Thymus (tissue), 11 donors: Measurements from ENCODE around the gene SERINC5. TPM values are rescaled to one million over a fixed set of nuclear protein-coding genes. Genes with fewer than 3 reads are reported as not detected.

ENCODE experiments used
- DNase-seq, 9 donors: peaks; one replicate each; pipeline ENCODE4 v3.0.0-alpha.2; 2013; ENCODE audit warnings: low spot score in 9 of 9, low read depth in 6 of 9, missing footprints in 1 of 9
- H3K27ac ChIP-seq, 2 donors: one replicate each; pipeline ENCODE4 v1.5.1; 2013; ENCODE audit warnings: control low read depth in 1 of 2, low read depth in 1 of 2, low read length in 1 of 2, mild to moderate bottlenecking in 1 of 2, moderate library complexity in 1 of 2
- H3K27me3 ChIP-seq, 2 donors: one replicate each; pipeline ENCODE4 v1.5.1; 2013; ENCODE audit warnings: low read length in 1 of 2; ENCODE audit not compliant: control insufficient read depth in 2 of 2, insufficient read depth in 1 of 2
- H3K36me3 ChIP-seq, 2 donors: one replicate each; pipeline ENCODE4 v1.5.1; 2013; ENCODE audit warnings: low read length in 1 of 2, mild to moderate bottlenecking in 1 of 2, moderate library complexity in 1 of 2; ENCODE audit not compliant: control insufficient read depth in 2 of 2, insufficient read depth in 2 of 2
- H3K4me1 ChIP-seq, 2 donors: one replicate each; pipeline ENCODE4 v1.5.1; 2013; ENCODE audit warnings: low read length in 2 of 2; ENCODE audit not compliant: control insufficient read depth in 2 of 2, insufficient read depth in 2 of 2
- H3K4me3 ChIP-seq, 2 donors: one replicate each; pipeline ENCODE4 v1.5.1; 2013; ENCODE audit warnings: low read length in 2 of 2, control low read depth in 1 of 2, mild to moderate bottlenecking in 1 of 2
- H3K9me3 ChIP-seq, 2 donors: one replicate each; pipeline ENCODE4 v1.5.1; 2013; ENCODE audit warnings: low read length in 1 of 2, mild to moderate bottlenecking in 1 of 2; ENCODE audit not compliant: control insufficient read depth in 2 of 2, insufficient read depth in 1 of 2
- WGBS: extraction: QIAGEN DNeasy Blood & Tissue Kit; methylation state at CpG from one replicate; pipeline ENCODE4 v1.1.7; 2013; 5-methylcytosine and 5-hydroxymethylcytosine counted together
- polyA plus RNA-seq: library from polyadenylated mRNA; stranded (reverse); fragments of 200-250 nt; gene quantifications from one replicate; pipeline ENCODE4 v1.2.3, GENCODE V29; 2013
- total RNA-seq: library from RNA; stranded (reverse); fragments of 120-200 nt; gene quantifications from one replicate; pipeline ENCODE4 v1.2.4, GENCODE V29; 2013
- donor health status: healthy.

The SERINC5 gene
- total and polyA plus RNA-seq, 2 donors, result 7.1 to 14.7 TPM

DNA sequence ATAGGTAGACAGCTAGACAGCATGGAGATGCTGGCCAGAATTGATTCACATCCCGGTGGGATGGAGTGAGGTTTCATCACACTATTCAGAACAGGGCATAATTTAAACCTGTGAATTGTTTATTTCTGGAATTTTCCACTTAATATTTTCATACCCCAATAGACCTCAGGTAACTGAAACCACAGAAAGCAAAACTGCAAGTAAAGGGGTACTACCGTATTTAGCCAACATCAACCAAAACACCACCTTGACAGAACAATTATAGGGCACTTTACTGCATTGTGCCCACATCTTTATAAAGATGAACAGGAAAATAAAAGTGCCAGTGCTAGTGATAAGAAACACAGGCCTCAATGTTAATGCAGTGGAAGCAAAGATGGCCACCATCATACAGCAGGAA is 7.5 kb downstream of the SERINC5 start:
- Histone ChIP-seq H3K9me3 (peaks cover 0 to 7% of the 10 kb centered on the region in 2 donors), H3K27me3 (no peaks in the 10 kb centered on the region), H3K36me3 (peaks cover 0 to 3% of the 10 kb centered on the region in 2 donors), H3K27ac (no peak overlapping the region), H3K4me1 (peaks cover 4 to 22% of the 10 kb centered on the region in 2 donors), H3K4me3 (no peak overlapping the region)
- WGBS, result 81% methylated on average over 2 of the region's 2 CpGs
- no peak for DNase-seq

GRCh38 chr5:80246995-80247729 is 8.7 kb downstream of the SERINC5 start:
- Histone ChIP-seq H3K4me1 (peaks cover 2 to 15% of the 10 kb centered on the region in 2 donors), H3K4me3 (no peak overlapping the region), H3K9me3 (peaks cover 3 to 18% of the 10 kb centered on the region in 2 donors), H3K27ac (peak overlapping the region; percentile 32 to 49), H3K36me3 (peaks cover 3 to 4% of the 10 kb centered on the region in 2 donors), H3K27me3 (no peaks in the 10 kb centered on the region)
- 83% methylated on average over 6 of the region's 6 CpGs for WGBS
- no peak for DNase-seq

GRCh38 chr5:80246001-80246758 is 9.7 kb downstream of the SERINC5 start:
- Histone ChIP-seq H3K4me3 (no peak overlapping the region), H3K9me3 (peaks cover 5 to 28% of the 10 kb centered on the region in 2 donors), H3K36me3 (peaks cover 3 to 10% of the 10 kb centered on the region in 2 donors), H3K4me1 (peaks cover 2 to 15% of the 10 kb centered on the region in 2 donors), H3K27me3 (no peaks in the 10 kb centered on the region), H3K27ac (peak overlapping the region in 1 of 2 donors; percentile 5)
- 27% methylated on average over 2 of the region's 2 CpGs for WGBS
- DNase-seq, result no peak

GRCh38 chr5:80243567-80243966 is 12.3 kb downstream of the SERINC5 start:
- no peaks in the 10 kb centered on the region for H3K27me3 ChIP-seq
- peaks cover 5 to 28% of the 10 kb centered on the region in 2 donors for H3K9me3 ChIP-seq
- no peak for DNase-seq
- no peak overlapping the region for H3K4me3 ChIP-seq
- H3K4me1 ChIP-seq, result peaks cover 15 to 37% of the 10 kb centered on the region in 2 donors
- H3K36me3 ChIP-seq, result peaks cover 3 to 10% of the 10 kb centered on the region in 2 donors
- no peak overlapping the region for H3K27ac ChIP-seq
- 100% methylated on average over 1 of the region's 1 CpG for WGBS

GRCh38 chr5:80242849-80243248 is 13.0 kb downstream of the SERINC5 start:
- Histone ChIP-seq H3K36me3 (peaks cover 3 to 10% of the 10 kb centered on the region in 2 donors), H3K27ac (no peak overlapping the region), H3K9me3 (peaks cover 5 to 28% of the 10 kb centered on the region in 2 donors), H3K4me1 (peaks cover 15 to 39% of the 10 kb centered on the region in 2 donors), H3K4me3 (no peak overlapping the region), H3K27me3 (no peaks in the 10 kb centered on the region)
- no peak for DNase-seq
- WGBS, result 97% methylated on average over 3 of the region's 3 CpGs

GRCh38 chr5:80240368-80240986 is 15.4 kb downstream of the SERINC5 start:
- Histone ChIP-seq H3K4me3 (no peak overlapping the region), H3K4me1 (peaks cover 13 to 29% of the 10 kb centered on the region in 2 donors), H3K9me3 (peaks cover 5 to 28% of the 10 kb centered on the region in 2 donors), H3K27ac (no peak overlapping the region), H3K36me3 (peaks cover 3 to 10% of the 10 kb centered on the region in 2 donors), H3K27me3 (no peaks in the 10 kb centered on the region)
- DNase-seq, result no peak
- 56% methylated on average over 8 of the region's 8 CpGs for WGBS

DNA sequence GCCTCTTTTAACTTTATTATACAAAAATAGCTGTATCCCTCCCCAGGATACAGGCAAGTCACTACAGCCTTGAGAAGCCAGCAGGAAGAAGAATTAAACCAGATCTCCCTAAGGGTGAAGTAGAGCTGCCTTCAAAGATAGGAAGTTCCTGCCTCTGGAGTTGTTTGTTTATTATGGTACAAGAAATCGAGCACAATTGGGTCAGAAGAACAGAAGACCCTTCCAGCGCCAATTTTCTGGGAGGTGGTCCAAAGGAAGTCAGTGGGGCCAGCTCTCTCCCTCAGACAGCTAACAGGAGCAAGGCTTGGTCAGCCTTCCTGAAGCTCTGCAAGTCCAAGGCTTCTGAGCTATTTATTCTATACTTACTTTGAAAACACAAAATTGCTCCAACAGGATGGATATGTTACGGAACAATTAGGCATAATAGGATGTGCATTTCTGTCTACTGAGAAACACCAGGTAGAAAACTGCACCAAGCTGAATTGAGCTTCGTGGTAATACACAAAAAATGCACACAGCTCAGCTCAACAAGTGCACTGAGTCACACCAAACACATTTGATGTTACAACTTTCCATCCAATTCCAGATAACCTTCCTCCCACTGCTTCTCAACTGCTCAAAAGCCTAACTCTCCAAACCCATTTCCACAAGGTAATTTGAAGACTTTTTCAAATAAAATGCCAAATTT is 16.0 kb downstream of the SERINC5 start:
- H3K9me3 ChIP-seq, result peaks cover 5 to 28% of the 10 kb centered on the region in 2 donors
- H3K36me3 ChIP-seq, result peaks cover 2 to 10% of the 10 kb centered on the region in 2 donors
- WGBS, result 71% methylated on average over 4 of the region's 4 CpGs
- H3K27ac ChIP-seq, result peak overlapping the region in 1 of 2 donors; percentile 40
- no peak for DNase-seq
- H3K4me1 ChIP-seq, result peaks cover 13 to 25% of the 10 kb centered on the region in 2 donors
- no peaks in the 10 kb centered on the region for H3K27me3 ChIP-seq
- no peak overlapping the region for H3K4me3 ChIP-seq

- peak overlapping the region in 1 of 2 donors; percentile 40 for H3K27ac ChIP-seq
Measured at GRCh38 chr5:80238778-80239679, 16.8 kb downstream of the SERINC5 start.

More at GRCh38 chr5:80238778-80239679, 16.8 kb downstream of the SERINC5 start:
- H3K36me3 ChIP-seq, result peaks cover 0 to 10% of the 10 kb centered on the region in 2 donors
- peaks cover 15 to 25% of the 10 kb centered on the region in 2 donors for H3K4me1 ChIP-seq
- DNase-seq, result peak in 1 of 9 donors; percentile 56
- peaks cover 5 to 27% of the 10 kb centered on the region in 2 donors for H3K9me3 ChIP-seq
- 48% methylated on average over 8 of the region's 8 CpGs for WGBS
- H3K4me3 ChIP-seq, result no peak overlapping the region
- no peaks in the 10 kb centered on the region for H3K27me3 ChIP-seq
